ENCODE data around the gene CFAP74. TPM values are rescaled to one million over a fixed set of nuclear protein-coding genes. Genes with fewer than 3 reads are reported as not detected.

CFAP74 gene
- total RNA-seq, 1 donor from 2014 or later = not detected

- peak overlapping the region; percentile 38 for H3K4me3 Mint-ChIP-seq (ENCODE audit: unreplicated experiment)
- H3K4me1 Mint-ChIP-seq (ENCODE audit: unreplicated experiment) = peaks cover 7% of the 10 kb centered on the region
- no peak for TF ChIP-seq CTCF (IDR thresholded peaks at IDR 0.05)
- no peaks in the 10 kb centered on the region for H3K36me3 Mint-ChIP-seq (ENCODE audit: unreplicated experiment)
- no peak overlapping the region for H3K27ac Mint-ChIP-seq (ENCODE audit: unreplicated experiment)
- H3K27me3 Mint-ChIP-seq (ENCODE audit: unreplicated experiment) = peaks cover 37% of the 10 kb centered on the region
- H3K9me3 Mint-ChIP-seq (ENCODE audit: unreplicated experiment) = no peaks in the 10 kb centered on the region
- DNase-seq (ENCODE audit: extremely low spot score, unreplicated experiment) = no peak
These were observed 44.5 kb upstream of the CFAP74 start for GRCh38 chr1:2047749-2048729.

GRCh38 chr1:2046953-2047748 lies 43.6 kb upstream of the CFAP74 start:
- no peaks in the 10 kb centered on the region for H3K36me3 Mint-ChIP-seq (ENCODE audit: unreplicated experiment)
- peaks cover 7% of the 10 kb centered on the region for H3K4me1 Mint-ChIP-seq (ENCODE audit: unreplicated experiment)
- no peak for TF ChIP-seq CTCF (IDR thresholded peaks at IDR 0.05)
- H3K9me3 Mint-ChIP-seq (ENCODE audit: unreplicated experiment) = no peaks in the 10 kb centered on the region
- DNase-seq (ENCODE audit: extremely low spot score, unreplicated experiment) = no peak
- no peak overlapping the region for H3K27ac Mint-ChIP-seq (ENCODE audit: unreplicated experiment)
- peaks cover 32% of the 10 kb centered on the region for H3K27me3 Mint-ChIP-seq (ENCODE audit: unreplicated experiment)
- H3K4me3 Mint-ChIP-seq (ENCODE audit: unreplicated experiment) = no peak overlapping the region

GRCh38 chr1:2046174-2046917 lies 42.8 kb upstream of the CFAP74 start:
- Mint-ChIP-seq H3K4me1 (ENCODE audit: unreplicated experiment) (peaks cover 7% of the 10 kb centered on the region), H3K27ac (ENCODE audit: unreplicated experiment) (no peak overlapping the region), H3K9me3 (ENCODE audit: unreplicated experiment) (no peaks in the 10 kb centered on the region), H3K4me3 (ENCODE audit: unreplicated experiment) (no peak overlapping the region), H3K36me3 (ENCODE audit: unreplicated experiment) (no peaks in the 10 kb centered on the region), H3K27me3 (ENCODE audit: unreplicated experiment) (peaks cover 23% of the 10 kb centered on the region)
- TF ChIP-seq CTCF (IDR thresholded peaks at IDR 0.05) = peak; percentile 55
- DNase-seq (ENCODE audit: extremely low spot score, unreplicated experiment) = no peak

DNA sequence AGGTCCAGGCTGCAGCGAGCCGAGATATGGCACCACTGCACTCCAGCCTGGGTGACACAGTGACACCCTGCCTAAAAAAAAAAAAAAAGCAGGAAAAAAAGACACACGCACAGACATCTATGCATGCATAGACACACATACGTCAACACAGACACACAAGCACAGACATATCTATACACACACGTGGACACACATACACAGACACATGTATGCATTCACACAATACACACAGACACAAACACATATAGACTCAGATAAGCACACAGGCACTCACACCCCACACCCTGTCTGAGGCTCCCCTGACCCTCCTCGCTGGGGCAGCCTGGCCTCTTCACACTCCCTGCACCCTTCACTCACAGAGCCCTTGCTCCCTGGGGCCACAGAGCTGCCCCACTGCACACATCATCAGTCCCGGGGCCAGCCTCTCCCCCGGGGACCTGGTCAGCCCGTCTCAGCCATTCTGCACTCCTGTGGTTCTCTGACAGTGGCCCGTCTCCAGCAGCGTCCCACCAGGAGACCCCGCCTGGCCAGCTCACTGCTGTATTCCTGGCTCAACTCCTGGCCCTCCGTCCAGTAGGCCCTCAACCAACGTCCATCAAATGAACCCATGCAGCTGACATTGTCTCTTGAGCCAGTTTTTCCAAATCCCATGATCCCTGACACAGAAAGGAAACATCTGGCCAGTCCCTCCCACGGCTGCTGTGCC lies 42.0 kb upstream of the CFAP74 start:
- Mint-ChIP-seq H3K36me3 (ENCODE audit: unreplicated experiment) (no peaks in the 10 kb centered on the region), H3K4me3 (ENCODE audit: unreplicated experiment) (no peak overlapping the region)

More for the DNA sequence above, 42.0 kb upstream of the CFAP74 start:
- no peaks in the 10 kb centered on the region for H3K9me3 Mint-ChIP-seq (ENCODE audit: unreplicated experiment)
- DNase-seq (ENCODE audit: extremely low spot score, unreplicated experiment) = no peak
- no peak overlapping the region for H3K27ac Mint-ChIP-seq (ENCODE audit: unreplicated experiment)
- peaks cover 23% of the 10 kb centered on the region for H3K27me3 Mint-ChIP-seq (ENCODE audit: unreplicated experiment)
- TF ChIP-seq CTCF (IDR thresholded peaks at IDR 0.05) = no peak
- H3K4me1 Mint-ChIP-seq (ENCODE audit: unreplicated experiment) = peaks cover 7% of the 10 kb centered on the region
